SK-N-SH (cell line): ENCODE measurements around the gene SNAP29. TPM values are rescaled to one million over a fixed set of nuclear protein-coding genes. Genes with fewer than 3 reads are reported as not detected.
"Not testable (repeated sequence)": the region's sequence is repeated elsewhere in the genome, so short reads cannot be mapped to it uniquely, and the experiment has no call there.

Experiments
- CTCF ChIA-PET: fragments of 300-600, 350-600 bp; formaldehyde crosslinking; extraction: SDS; loops from one replicate; lab custom pipeline; 2021; lab: Yijun Ruan, JAX
- POLR2A ChIA-PET: fragments of 350-600 bp; sonication (Branson Sonifier 250); formaldehyde crosslinking; extraction: SDS; loops from one replicate; lab custom pipeline; 2020; ENCODE audit warnings: antibody characterized with exemption, inconsistent platforms; lab: Yijun Ruan, JAX
- DNase-seq: peaks from one replicate; pipeline ENCODE4 v3.0.0; 2012
- H2AFZ ChIP-seq: fragments of 200-600 bp; sonication (generic); 2 replicates; pipeline ENCODE4 v1.8.1; 2016; ENCODE audit warnings: antibody characterized with exemption, mild to moderate bottlenecking, low read depth
- H3F3A ChIP-seq: fragments of 200-600 bp; sonication (generic); replicated peaks from 2 replicates; pipeline ENCODE3; 2016; ENCODE audit warnings: antibody characterized with exemption, mild to moderate bottlenecking; ENCODE audit not compliant: insufficient read depth
- H3K27ac ChIP-seq, 2 experiments: fragments of 200-500 bp in 1 of 2; fragments of 200-600 bp in 1 of 2; sonication (Bioruptor generic) in 1 of 2; sonication (generic), shearing (Covaris generic) in 1 of 2; 2 replicates each; pipeline versions ENCODE4 v1.5.1 to v1.6.1; 2014 to 2016; ENCODE audit warnings: low read depth in 2 of 2, inconsistent platforms in 1 of 2, low read length in 1 of 2, mild to moderate bottlenecking in 1 of 2, mixed read lengths in 1 of 2
- H3K27me3 ChIP-seq: fragments of 200-600 bp; sonication (generic), shearing (Covaris generic); 2 replicates; pipeline ENCODE4 v1.6.1; 2016; ENCODE audit warnings: mixed run types; ENCODE audit not compliant: insufficient read depth
- H3K36me3 ChIP-seq, 2 experiments: fragments of 200-500 bp in 1 of 2; fragments of 200-600 bp in 1 of 2; sonication (Bioruptor generic) in 1 of 2; sonication (generic) in 1 of 2; replicated peaks in 1 of 2; 2 replicates each; pipeline versions ENCODE3 to v1.5.1; 2014 to 2016; ENCODE audit warnings: low read length in 1 of 2, mild to moderate bottlenecking in 1 of 2; ENCODE audit not compliant: insufficient read depth in 2 of 2, control insufficient read depth in 1 of 2
- H3K4me1 ChIP-seq, 2 experiments: fragments of 200-500 bp in 1 of 2; fragments of 200-600 bp in 1 of 2; sonication (Bioruptor generic) in 1 of 2; sonication (generic), shearing (Covaris generic) in 1 of 2; 2 replicates each; pipeline versions ENCODE4 v1.5.1 to v1.6.1; 2014 to 2016; ENCODE audit warnings: low read depth in 1 of 2, low read length in 1 of 2, mixed run types in 1 of 2; ENCODE audit not compliant: insufficient read depth in 2 of 2, control insufficient read depth in 1 of 2
- H3K4me2 ChIP-seq: fragments of 200-600 bp; sonication (generic), shearing (Covaris generic); 2 replicates; pipeline ENCODE4 v1.6.1; 2017; ENCODE audit warnings: mixed run types
- H3K4me3 ChIP-seq, 2 experiments: fragments of 200-500 bp in 1 of 2; fragments of 200-600 bp in 1 of 2; sonication (Bioruptor generic) in 1 of 2; sonication (generic), shearing (Covaris generic) in 1 of 2; 2 replicates each; pipeline versions ENCODE4 v1.5.1 to v1.8.1; 2014 to 2016; ENCODE audit warnings: low read depth in 2 of 2, inconsistent platforms in 1 of 2, low read length in 1 of 2, mild to moderate bottlenecking in 1 of 2, mixed read lengths in 1 of 2, moderate library complexity in 1 of 2
- H3K79me2 ChIP-seq: fragments of 200-600 bp; sonication (generic); 2 replicates; pipeline ENCODE4 v1.8.1; 2017; ENCODE audit warnings: mild to moderate bottlenecking; ENCODE audit not compliant: insufficient read depth
- H3K9ac ChIP-seq: fragments of 200-600 bp; sonication (generic); 2 replicates; pipeline ENCODE4 v1.6.1; 2017; ENCODE audit warnings: mixed run types
- H3K9me2 ChIP-seq: fragments of 200-600 bp; sonication (generic); 2 replicates; pipeline ENCODE4 v1.6.1; 2017; ENCODE audit warnings: mixed run types
- H3K9me3 ChIP-seq: fragments of 200-600 bp; sonication (generic); 2 replicates; pipeline ENCODE4 v1.6.1; 2017; ENCODE audit warnings: mixed run types, mild to moderate bottlenecking, moderate library complexity
- H4K20me1 ChIP-seq: fragments of 200-600 bp; sonication (generic); 2 replicates; pipeline ENCODE4 v1.6.1; 2017; ENCODE audit warnings: mild to moderate bottlenecking, mixed run types; ENCODE audit not compliant: insufficient read depth
- FOXM1 ChIP-seq: IDR thresholded peaks from 2 replicates; pipeline ENCODE4 v1.4.0; 2012; ENCODE audit warnings: low read depth, mild to moderate bottlenecking
- MXI1 ChIP-seq: IDR thresholded peaks from 2 replicates; pipeline ENCODE4 v1.6.1; 2012; ENCODE audit warnings: mild to moderate bottlenecking, low read depth, low read length, improper control_type of control experiment
- ZBTB33 ChIP-seq: IDR thresholded peaks from 2 replicates; pipeline ENCODE4 v1.4.0; 2012; ENCODE audit warnings: low read depth, borderline replicate concordance
- WGBS: methylation state at CpG from one replicate; pipeline ENCODE4 v1.1.6; 2017; ENCODE audit warnings: low lambda C conversion rate; 5-methylcytosine and 5-hydroxymethylcytosine counted together
- polyA plus RNA-seq, 3 experiments: library from polyadenylated mRNA; depleted of rRNA; stranded (reverse); fragments of >200 nt; gene quantifications; 2 replicates each; pipeline ENCODE4 v1.2.3, GENCODE V29; 2012
- TF ChIP-seq, protein P1 (sequence below): fragments of 150-350 bp; IDR thresholded peaks from 2 replicates; pipeline ENCODE4 v1.6.1; 2017; ENCODE audit warnings: antibody characterized with exemption, low read length, low read depth, borderline replicate concordance

Gene SNAP29
- polyA plus RNA-seq, 1 of the 3 experiments (the other 2 are of a cell fraction), result 37.3 TPM

GRCh38 chr22:20823264-20823663 lies 35.5 kb upstream of the SNAP29 start:
- Histone ChIP-seq H3K27ac (no peak overlapping the region), H3K4me1 (no peaks in the 10 kb centered on the region; a peak in 1 of 4 replicates), H3K36me3 (peaks cover 16 to 18% of the 10 kb centered on the region in 2 experiments), H3K9me2 (no peaks in the 10 kb centered on the region), H3K9ac (no peak overlapping the region), H4K20me1 (no peaks in the 10 kb centered on the region), H2AFZ (no peak overlapping the region), H3K9me3 (no peaks in the 10 kb centered on the region), H3F3A (peaks cover 7% of the 10 kb centered on the region), H3K4me2 (no peak overlapping the region), H3K79me2 (no peaks in the 10 kb centered on the region), H3K27me3 (no peaks in the 10 kb centered on the region), H3K4me3 (no peak overlapping the region)
- ChIA-PET POLR2A (no interaction called here), CTCF (interaction anchor here (1.0 to 2.8 kb wide), 3 partner anchors 12 to 41 kb away, joined by 3 to 10 read pairs (median 7); no protein-coding TSS in a partner anchor)
- 92% methylated on average over 1 of the region's 1 CpG for WGBS
- no peak for DNase-seq
- TF ChIP-seq, protein P1, sequence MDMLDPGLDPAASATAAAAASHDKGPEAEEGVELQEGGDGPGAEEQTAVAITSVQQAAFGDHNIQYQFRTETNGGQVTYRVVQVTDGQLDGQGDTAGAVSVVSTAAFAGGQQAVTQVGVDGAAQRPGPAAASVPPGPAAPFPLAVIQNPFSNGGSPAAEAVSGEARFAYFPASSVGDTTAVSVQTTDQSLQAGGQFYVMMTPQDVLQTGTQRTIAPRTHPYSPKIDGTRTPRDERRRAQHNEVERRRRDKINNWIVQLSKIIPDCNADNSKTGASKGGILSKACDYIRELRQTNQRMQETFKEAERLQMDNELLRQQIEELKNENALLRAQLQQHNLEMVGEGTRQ, result no peak

DNA sequence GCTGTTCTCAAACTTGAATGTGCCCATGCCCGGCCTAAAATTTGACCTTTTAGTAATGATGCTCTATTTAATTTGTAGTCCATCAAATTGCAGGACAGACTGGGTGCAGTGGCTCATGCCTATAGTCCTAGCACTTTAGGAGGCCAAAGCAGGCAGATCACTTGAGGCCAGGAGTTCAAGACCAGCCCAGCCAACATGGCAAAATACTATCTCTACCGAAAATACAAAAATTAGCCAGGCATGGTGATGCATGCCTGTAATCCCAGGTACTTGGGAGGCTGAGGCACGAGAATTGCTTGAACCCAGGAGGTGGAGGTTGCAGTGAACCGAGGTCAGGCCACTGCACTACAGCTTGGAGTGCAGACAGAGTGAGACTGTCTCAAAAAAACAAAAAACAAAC lies 33.6 kb upstream of the SNAP29 start:
- H3K9me2 ChIP-seq, POLR2A ChIA-PET, H2AFZ ChIP-seq, H4K20me1 ChIP-seq, H3K4me2 ChIP-seq, H3K9ac ChIP-seq, H3K4me1 ChIP-seq, DNase-seq, H3K27me3 ChIP-seq, H3F3A ChIP-seq, H3K79me2 ChIP-seq, H3K4me3 ChIP-seq, H3K9me3 ChIP-seq, H3K27ac ChIP-seq: not testable (repeated sequence)
- 97% methylated on average over 4 of the region's 4 CpGs for WGBS
- H3K36me3 ChIP-seq, result peaks cover 3 to 16% of the 10 kb centered on the region in 2 experiments
- CTCF ChIA-PET, result interaction anchor here (1.5 to 2.8 kb wide), 2 partner anchors 21 to 61 kb away, joined by 3 to 10 read pairs; no protein-coding TSS in a partner anchor

DNA sequence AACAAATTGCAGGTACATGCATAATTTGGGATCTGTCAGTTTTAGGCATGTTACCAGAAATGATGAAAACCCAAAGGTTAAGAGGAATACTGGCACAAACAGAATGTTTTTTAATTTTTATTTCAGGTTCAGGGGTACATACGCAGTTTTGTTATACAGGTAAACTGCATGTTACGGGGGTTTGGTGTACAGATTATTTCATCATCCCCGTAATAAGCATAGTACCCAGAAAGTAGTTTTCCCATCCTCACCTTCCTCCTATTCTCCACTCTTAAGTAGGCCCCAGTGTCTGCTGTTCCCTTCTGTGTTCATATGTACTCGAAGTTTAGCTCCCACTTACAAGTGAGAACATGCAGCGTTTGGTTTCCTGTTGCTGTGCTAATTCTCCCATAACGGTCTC lies 33.2 kb upstream of the SNAP29 start:
- POLR2A ChIA-PET, result no interaction called here
- peaks cover 3 to 20% of the 10 kb centered on the region in 2 experiments for H3K36me3 ChIP-seq
- H3K79me2 ChIP-seq, result no peaks in the 10 kb centered on the region
- no peaks in the 10 kb centered on the region for H3K9me3 ChIP-seq
- no peak overlapping the region for H2AFZ ChIP-seq
- CTCF ChIA-PET, result interaction anchor here (0.7 to 2.8 kb wide), 2 partner anchors 12 to 21 kb away, joined by 3 to 10 read pairs; no protein-coding TSS in a partner anchor
- H3K9ac ChIP-seq, result no peak overlapping the region
- WGBS, result 95% methylated on average over 6 of the region's 6 CpGs
- no peak overlapping the region for H3K4me2 ChIP-seq
- TF ChIP-seq MXI1, result no peak
- no peak for TF ChIP-seq FOXM1
- TF ChIP-seq ZBTB33, result no peak
- no peak overlapping the region for H3K27ac ChIP-seq
- no peaks in the 10 kb centered on the region; a peak in 1 of 4 replicates for H3K4me1 ChIP-seq
- no peak for DNase-seq
- H3K9me2 ChIP-seq, result no peaks in the 10 kb centered on the region
- no peaks in the 10 kb centered on the region for H3F3A ChIP-seq
- H3K27me3 ChIP-seq, result no peaks in the 10 kb centered on the region
- no peak overlapping the region for H3K4me3 ChIP-seq
- no peaks in the 10 kb centered on the region for H4K20me1 ChIP-seq

- H3K9me2 ChIP-seq, H2AFZ ChIP-seq, H3K4me2 ChIP-seq, H3K9me3 ChIP-seq, POLR2A ChIA-PET, H3K27me3 ChIP-seq, H3K4me1 ChIP-seq, H3K79me2 ChIP-seq, H3K4me3 ChIP-seq, H3K9ac ChIP-seq, H3F3A ChIP-seq, DNase-seq, H3K27ac ChIP-seq, H4K20me1 ChIP-seq: not testable (repeated sequence)
- peaks cover 3 to 22% of the 10 kb centered on the region in 2 experiments for H3K36me3 ChIP-seq
- 94% methylated on average over 5 of the region's 5 CpGs for WGBS
- CTCF ChIA-PET, result interaction anchor here (0.7 kb wide), 1 partner anchor 12 kb away, joined by 3 read pairs; no protein-coding TSS in a partner anchor
Measured at GRCh38 chr22:20826373-20827152, 32.2 kb upstream of the SNAP29 start.
